Liver (tissue), 9 donors: ENCODE data around the gene NOTCH1. TPM values are rescaled to one million over a fixed set of nuclear protein-coding genes. Genes with fewer than 3 reads are reported as not detected.

ENCODE experiments used
- DNase-seq: peaks from one replicate; pipeline ENCODE4 v3.0.0-alpha.2; 2017; ENCODE audit warnings: low spot score
- H3K27ac ChIP-seq, 2 donors: one replicate each; pipeline ENCODE4 v1.7.0; 2013; ENCODE audit warnings: inconsistent platforms in 2 of 2, low read length in 2 of 2, control low read depth in 1 of 2, low read depth in 1 of 2, mild to moderate bottlenecking in 1 of 2
- H3K27me3 ChIP-seq, 4 donors: one replicate each; pipeline versions ENCODE4 v1.6.1 to v1.7.0; 2013; ENCODE audit warnings: low read length in 3 of 4, inconsistent platforms in 1 of 4, mild to moderate bottlenecking in 1 of 4, moderate library complexity in 1 of 4; ENCODE audit not compliant: control insufficient read depth in 4 of 4, insufficient read depth in 4 of 4
- H3K36me3 ChIP-seq, 4 donors: one replicate each; pipeline versions ENCODE4 v1.6.1 to v1.7.0; 2013; ENCODE audit warnings: low read length in 3 of 4, mild to moderate bottlenecking in 3 of 4, low read depth in 1 of 4, moderate library complexity in 1 of 4; ENCODE audit not compliant: control insufficient read depth in 4 of 4, insufficient read depth in 3 of 4
- H3K4me1 ChIP-seq, 4 donors: one replicate each; pipeline versions ENCODE4 v1.6.1 to v1.7.0; 2013; ENCODE audit warnings: low read length in 3 of 4, mild to moderate bottlenecking in 3 of 4, moderate library complexity in 1 of 4; ENCODE audit not compliant: control insufficient read depth in 4 of 4, insufficient read depth in 4 of 4
- H3K4me3 ChIP-seq, 3 donors: one replicate each; pipeline versions ENCODE4 v1.6.1 to v1.7.0; 2013; ENCODE audit warnings: low read length in 3 of 3, control low read depth in 1 of 3, low read depth in 1 of 3, mild to moderate bottlenecking in 1 of 3
- H3K9ac ChIP-seq, 2 donors: one replicate each; pipeline ENCODE4 v1.7.0; 2013; ENCODE audit warnings: low read length in 2 of 2, mild to moderate bottlenecking in 2 of 2, moderate library complexity in 2 of 2, control low read depth in 1 of 2, low read depth in 1 of 2
- H3K9me3 ChIP-seq, 4 donors: one replicate each; pipeline versions ENCODE4 v1.6.1 to v1.7.0; 2013; ENCODE audit warnings: low read length in 3 of 4; ENCODE audit not compliant: control insufficient read depth in 4 of 4
- EGR1 ChIP-seq, 2 donors: IDR thresholded peaks; 2 replicates each; pipeline ENCODE4 v1.6.1; 2016 to 2018; ENCODE audit warnings: antibody characterized with exemption in 2 of 2, low read depth in 2 of 2
- FOXA1 ChIP-seq: IDR thresholded peaks from 2 replicates; pipeline ENCODE4 v1.6.1; 2016; ENCODE audit warnings: antibody characterized with exemption
- FOXA2 ChIP-seq: IDR thresholded peaks from 2 replicates; pipeline ENCODE4 v1.6.1; 2016; ENCODE audit warnings: antibody characterized with exemption
- GABPA ChIP-seq, 2 donors: IDR thresholded peaks in 1 of 2; conservative IDR thresholded peaks in 1 of 2; 2 replicates each; pipeline ENCODE4 v1.6.1; 2016; ENCODE audit warnings: antibody characterized with exemption in 2 of 2, mild to moderate bottlenecking in 1 of 2, moderate library complexity in 1 of 2
- HNF4G ChIP-seq: IDR thresholded peaks from 2 replicates; pipeline ENCODE4 v1.6.1; 2016; ENCODE audit warnings: antibody characterized with exemption
- NR2F2 ChIP-seq: IDR thresholded peaks from 2 replicates; pipeline ENCODE4 v1.6.1; 2016; ENCODE audit warnings: antibody characterized with exemption
- RAD21 ChIP-seq, 2 donors: IDR thresholded peaks; 2 replicates each; pipeline ENCODE4 v1.6.1; 2016; ENCODE audit warnings: antibody characterized with exemption in 2 of 2, mild to moderate bottlenecking in 2 of 2
- RXRA ChIP-seq, 2 donors: IDR thresholded peaks; 2 replicates each; pipeline ENCODE4 v1.6.1; 2017 to 2018; ENCODE audit warnings: antibody characterized with exemption in 2 of 2, mild to moderate bottlenecking in 1 of 2
- SP1 ChIP-seq: IDR thresholded peaks from 2 replicates; pipeline ENCODE4 v1.6.1; 2018; ENCODE audit warnings: antibody characterized with exemption, mild to moderate bottlenecking
- TAF1 ChIP-seq: conservative IDR thresholded peaks from 2 replicates; pipeline ENCODE4 v1.6.1; 2016; ENCODE audit warnings: antibody characterized with exemption, mild to moderate bottlenecking
- YY1 ChIP-seq: IDR thresholded peaks from 2 replicates; pipeline ENCODE4 v1.6.1; 2016; ENCODE audit warnings: antibody characterized with exemption, mild to moderate bottlenecking
- WGBS: extraction: QIAGEN DNeasy Blood & Tissue Kit; methylation state at CpG from one replicate; pipeline ENCODE4 v1.1.7; 2013; 5-methylcytosine and 5-hydroxymethylcytosine counted together
- polyA plus RNA-seq, 2 donors: library from polyadenylated mRNA; stranded (reverse) in 1 of 2; unstranded in 1 of 2; fragments of 200-250 nt in 1 of 2; fragments of >200 nt in 1 of 2; fragmentation: Nextera tagmentation in 1 of 2; extraction: Ambion mirVana in 1 of 2; gene quantifications; one replicate each; pipeline versions ENCODE4 v1.2.1 to v1.2.3, GENCODE V29; 2013 to 2015
- total RNA-seq, 2 donors: library from RNA; depleted of rRNA; stranded (reverse); fragments of >200 nt; gene quantifications; one replicate each; pipeline ENCODE4 v1.2.3, GENCODE V29; 2014
- TF ChIP-seq, protein P1 (sequence below): IDR thresholded peaks from 2 replicates; pipeline ENCODE4 v1.6.1; 2016; ENCODE audit warnings: antibody characterized with exemption
- TF ChIP-seq, protein P2 (sequence below): IDR thresholded peaks from 2 replicates; pipeline ENCODE4 v1.6.1; 2016; ENCODE audit warnings: antibody characterized with exemption
- TF ChIP-seq, protein P3 (sequence below): IDR thresholded peaks from 2 replicates; pipeline ENCODE4 v1.6.1; 2016; ENCODE audit warnings: antibody characterized with exemption, mild to moderate bottlenecking
- TF ChIP-seq, protein P4 (sequence below): fragments of 150-350 bp; IDR thresholded peaks from 2 replicates; pipeline ENCODE4 v1.5.1; 2017; ENCODE audit warnings: improper control_type of control experiment, low read depth, low read length; ENCODE audit not compliant: missing input control
- donor health status: healthy.
- donor health status: healthy.
- donor health status: healthy.
- donor health status: healthy.
- donor health status: healthy.

Gene NOTCH1
- total and polyA plus RNA-seq, 4 donors, result 2.4 to 22.3 (median 8.5) TPM

DNA sequence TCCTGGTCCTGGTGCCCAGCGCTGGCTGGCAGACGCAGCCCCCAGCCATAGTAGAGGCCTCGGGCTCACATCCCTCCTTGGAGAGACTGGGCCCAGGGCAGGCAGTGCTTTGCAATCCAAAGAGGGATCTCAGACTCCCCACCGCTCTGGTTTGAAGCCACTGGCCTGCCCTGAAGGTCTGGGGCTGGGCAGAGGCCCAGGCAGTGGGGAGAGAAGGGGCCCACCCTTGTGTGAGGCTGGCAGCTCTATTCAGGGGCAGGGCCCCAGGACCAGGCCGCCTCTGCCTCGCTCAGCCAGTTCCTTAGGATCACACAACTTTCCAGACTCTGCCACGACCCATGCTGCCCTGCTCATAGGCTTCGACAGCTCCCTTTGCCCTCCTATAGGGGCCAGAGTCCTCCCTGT lies 52.3 kb downstream of the NOTCH1 start:
- Histone ChIP-seq H3K9me3 (no peaks in the 10 kb centered on the region), H3K4me3 (no peak overlapping the region), H3K27me3 (no peaks in the 10 kb centered on the region), H3K4me1 (peaks cover 0 to 9% (median 3%) of the 10 kb centered on the region in 4 donors), H3K36me3 (peaks cover 5 to 29% (median 13%) of the 10 kb centered on the region in 4 donors), H3K27ac (peak overlapping the region; percentile 24 to 28), H3K9ac (no peak overlapping the region)
- no peak for DNase-seq
- no peak for TF ChIP-seq EGR1 (IDR thresholded peaks at IDR 0.05; ENCODE audit: low read depth in 2 of 2)
- no peak for TF ChIP-seq RAD21 (IDR thresholded peaks at IDR 0.05)
- TF ChIP-seq RXRA (IDR thresholded peaks at IDR 0.05), result no peak
- TF ChIP-seq TAF1, result no peak
- TF ChIP-seq NR2F2, result no peak
- TF ChIP-seq SP1, result no peak
- TF ChIP-seq, protein P1, sequence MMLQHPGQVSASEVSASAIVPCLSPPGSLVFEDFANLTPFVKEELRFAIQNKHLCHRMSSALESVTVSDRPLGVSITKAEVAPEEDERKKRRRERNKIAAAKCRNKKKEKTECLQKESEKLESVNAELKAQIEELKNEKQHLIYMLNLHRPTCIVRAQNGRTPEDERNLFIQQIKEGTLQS, result no peak
- no peak for TF ChIP-seq GABPA (IDR thresholded peaks at IDR 0.05 in 1 of 2, conservative IDR thresholded peaks at IDR 0.05 in 1 of 2)
- TF ChIP-seq, protein P2, sequence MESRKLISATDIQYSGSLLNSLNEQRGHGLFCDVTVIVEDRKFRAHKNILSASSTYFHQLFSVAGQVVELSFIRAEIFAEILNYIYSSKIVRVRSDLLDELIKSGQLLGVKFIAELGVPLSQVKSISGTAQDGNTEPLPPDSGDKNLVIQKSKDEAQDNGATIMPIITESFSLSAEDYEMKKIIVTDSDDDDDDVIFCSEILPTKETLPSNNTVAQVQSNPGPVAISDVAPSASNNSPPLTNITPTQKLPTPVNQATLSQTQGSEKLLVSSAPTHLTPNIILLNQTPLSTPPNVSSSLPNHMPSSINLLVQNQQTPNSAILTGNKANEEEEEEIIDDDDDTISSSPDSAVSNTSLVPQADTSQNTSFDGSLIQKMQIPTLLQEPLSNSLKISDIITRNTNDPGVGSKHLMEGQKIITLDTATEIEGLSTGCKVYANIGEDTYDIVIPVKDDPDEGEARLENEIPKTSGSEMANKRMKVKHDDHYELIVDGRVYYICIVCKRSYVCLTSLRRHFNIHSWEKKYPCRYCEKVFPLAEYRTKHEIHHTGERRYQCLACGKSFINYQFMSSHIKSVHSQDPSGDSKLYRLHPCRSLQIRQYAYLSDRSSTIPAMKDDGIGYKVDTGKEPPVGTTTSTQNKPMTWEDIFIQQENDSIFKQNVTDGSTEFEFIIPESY, result no peak
- no peak for TF ChIP-seq FOXA1
- TF ChIP-seq HNF4G, result no peak
- TF ChIP-seq, protein P3, sequence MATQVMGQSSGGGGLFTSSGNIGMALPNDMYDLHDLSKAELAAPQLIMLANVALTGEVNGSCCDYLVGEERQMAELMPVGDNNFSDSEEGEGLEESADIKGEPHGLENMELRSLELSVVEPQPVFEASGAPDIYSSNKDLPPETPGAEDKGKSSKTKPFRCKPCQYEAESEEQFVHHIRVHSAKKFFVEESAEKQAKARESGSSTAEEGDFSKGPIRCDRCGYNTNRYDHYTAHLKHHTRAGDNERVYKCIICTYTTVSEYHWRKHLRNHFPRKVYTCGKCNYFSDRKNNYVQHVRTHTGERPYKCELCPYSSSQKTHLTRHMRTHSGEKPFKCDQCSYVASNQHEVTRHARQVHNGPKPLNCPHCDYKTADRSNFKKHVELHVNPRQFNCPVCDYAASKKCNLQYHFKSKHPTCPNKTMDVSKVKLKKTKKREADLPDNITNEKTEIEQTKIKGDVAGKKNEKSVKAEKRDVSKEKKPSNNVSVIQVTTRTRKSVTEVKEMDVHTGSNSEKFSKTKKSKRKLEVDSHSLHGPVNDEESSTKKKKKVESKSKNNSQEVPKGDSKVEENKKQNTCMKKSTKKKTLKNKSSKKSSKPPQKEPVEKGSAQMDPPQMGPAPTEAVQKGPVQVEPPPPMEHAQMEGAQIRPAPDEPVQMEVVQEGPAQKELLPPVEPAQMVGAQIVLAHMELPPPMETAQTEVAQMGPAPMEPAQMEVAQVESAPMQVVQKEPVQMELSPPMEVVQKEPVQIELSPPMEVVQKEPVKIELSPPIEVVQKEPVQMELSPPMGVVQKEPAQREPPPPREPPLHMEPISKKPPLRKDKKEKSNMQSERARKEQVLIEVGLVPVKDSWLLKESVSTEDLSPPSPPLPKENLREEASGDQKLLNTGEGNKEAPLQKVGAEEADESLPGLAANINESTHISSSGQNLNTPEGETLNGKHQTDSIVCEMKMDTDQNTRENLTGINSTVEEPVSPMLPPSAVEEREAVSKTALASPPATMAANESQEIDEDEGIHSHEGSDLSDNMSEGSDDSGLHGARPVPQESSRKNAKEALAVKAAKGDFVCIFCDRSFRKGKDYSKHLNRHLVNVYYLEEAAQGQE, result no peak
- TF ChIP-seq YY1, result no peak
- TF ChIP-seq FOXA2, result no peak
- WGBS, result 87% methylated on average over 8 of the region's 8 CpGs

DNA sequence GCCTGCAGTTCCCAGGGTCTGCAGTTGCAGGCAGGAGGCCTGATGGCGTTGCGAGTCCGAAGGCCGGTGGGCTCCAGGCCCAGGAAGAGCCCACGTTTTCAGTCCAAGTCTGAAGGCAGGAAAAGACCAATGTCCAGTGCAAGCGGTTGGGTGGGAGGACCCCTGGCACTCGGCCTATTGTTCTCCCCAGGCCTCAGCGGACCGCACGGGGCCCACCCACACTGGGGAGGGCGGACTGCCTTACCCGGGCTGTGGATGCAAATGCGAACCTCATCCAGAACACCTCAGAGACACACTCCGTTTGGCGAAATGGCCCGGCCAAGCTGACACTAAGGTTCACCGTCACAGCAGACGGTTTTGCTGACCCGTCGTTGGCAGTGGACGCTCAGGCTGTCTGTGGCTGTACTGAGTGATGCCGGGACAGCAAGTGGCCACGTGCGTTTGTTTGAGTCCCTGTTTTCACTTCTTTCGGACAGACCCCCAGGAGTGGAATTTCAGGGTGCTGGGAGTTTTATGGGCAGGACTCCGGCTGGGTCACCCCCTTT lies 52.8 kb downstream of the NOTCH1 start:
- 54% methylated on average over 26 of the region's 26 CpGs for WGBS
- peak overlapping the region; percentile 24 to 28 for H3K27ac ChIP-seq
- H3K4me3 ChIP-seq, result no peak overlapping the region
- H3K4me1 ChIP-seq, result peaks cover 0 to 14% (median 8%) of the 10 kb centered on the region in 4 donors
- H3K9ac ChIP-seq, result no peak overlapping the region
- no peaks in the 10 kb centered on the region for H3K9me3 ChIP-seq
- H3K27me3 ChIP-seq, result no peaks in the 10 kb centered on the region
- no peak for DNase-seq
- peaks cover 4 to 24% (median 10%) of the 10 kb centered on the region in 4 donors for H3K36me3 ChIP-seq
- TF ChIP-seq, protein P4, sequence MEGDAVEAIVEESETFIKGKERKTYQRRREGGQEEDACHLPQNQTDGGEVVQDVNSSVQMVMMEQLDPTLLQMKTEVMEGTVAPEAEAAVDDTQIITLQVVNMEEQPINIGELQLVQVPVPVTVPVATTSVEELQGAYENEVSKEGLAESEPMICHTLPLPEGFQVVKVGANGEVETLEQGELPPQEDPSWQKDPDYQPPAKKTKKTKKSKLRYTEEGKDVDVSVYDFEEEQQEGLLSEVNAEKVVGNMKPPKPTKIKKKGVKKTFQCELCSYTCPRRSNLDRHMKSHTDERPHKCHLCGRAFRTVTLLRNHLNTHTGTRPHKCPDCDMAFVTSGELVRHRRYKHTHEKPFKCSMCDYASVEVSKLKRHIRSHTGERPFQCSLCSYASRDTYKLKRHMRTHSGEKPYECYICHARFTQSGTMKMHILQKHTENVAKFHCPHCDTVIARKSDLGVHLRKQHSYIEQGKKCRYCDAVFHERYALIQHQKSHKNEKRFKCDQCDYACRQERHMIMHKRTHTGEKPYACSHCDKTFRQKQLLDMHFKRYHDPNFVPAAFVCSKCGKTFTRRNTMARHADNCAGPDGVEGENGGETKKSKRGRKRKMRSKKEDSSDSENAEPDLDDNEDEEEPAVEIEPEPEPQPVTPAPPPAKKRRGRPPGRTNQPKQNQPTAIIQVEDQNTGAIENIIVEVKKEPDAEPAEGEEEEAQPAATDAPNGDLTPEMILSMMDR, result no peak
- peak in 1 of 2 donors; percentile 8 for TF ChIP-seq RXRA (IDR thresholded peaks at IDR 0.05)
